ENCODE data around the gene PTPRF.

DNA sequence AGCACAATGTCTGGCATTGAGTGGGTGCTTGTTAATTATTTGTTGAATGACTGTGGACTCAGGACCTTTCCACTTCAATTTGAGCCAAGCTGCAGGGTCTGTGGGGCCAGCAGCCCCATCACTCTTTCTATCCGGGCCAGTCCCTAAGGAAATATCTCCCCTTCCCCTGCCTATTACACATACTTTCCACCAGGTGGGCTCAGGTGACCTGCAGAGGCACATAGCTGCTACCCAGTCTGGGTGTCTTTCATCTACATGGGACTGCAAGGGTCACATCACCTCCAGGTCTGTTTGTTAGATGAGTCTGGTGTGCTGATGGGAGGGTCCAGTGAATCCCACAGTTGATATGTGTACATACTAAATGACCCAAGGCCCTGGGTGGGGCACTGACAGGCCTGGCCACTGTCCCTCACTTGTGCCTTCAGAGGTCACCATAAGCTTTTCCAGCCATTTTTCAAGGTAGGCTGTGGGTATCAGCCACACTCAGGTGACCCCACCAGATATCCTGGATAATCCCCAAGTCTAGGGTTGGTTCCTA is 59.8 kb downstream of the PTPRF start:
- TF ChIP-seq, protein P1, sequence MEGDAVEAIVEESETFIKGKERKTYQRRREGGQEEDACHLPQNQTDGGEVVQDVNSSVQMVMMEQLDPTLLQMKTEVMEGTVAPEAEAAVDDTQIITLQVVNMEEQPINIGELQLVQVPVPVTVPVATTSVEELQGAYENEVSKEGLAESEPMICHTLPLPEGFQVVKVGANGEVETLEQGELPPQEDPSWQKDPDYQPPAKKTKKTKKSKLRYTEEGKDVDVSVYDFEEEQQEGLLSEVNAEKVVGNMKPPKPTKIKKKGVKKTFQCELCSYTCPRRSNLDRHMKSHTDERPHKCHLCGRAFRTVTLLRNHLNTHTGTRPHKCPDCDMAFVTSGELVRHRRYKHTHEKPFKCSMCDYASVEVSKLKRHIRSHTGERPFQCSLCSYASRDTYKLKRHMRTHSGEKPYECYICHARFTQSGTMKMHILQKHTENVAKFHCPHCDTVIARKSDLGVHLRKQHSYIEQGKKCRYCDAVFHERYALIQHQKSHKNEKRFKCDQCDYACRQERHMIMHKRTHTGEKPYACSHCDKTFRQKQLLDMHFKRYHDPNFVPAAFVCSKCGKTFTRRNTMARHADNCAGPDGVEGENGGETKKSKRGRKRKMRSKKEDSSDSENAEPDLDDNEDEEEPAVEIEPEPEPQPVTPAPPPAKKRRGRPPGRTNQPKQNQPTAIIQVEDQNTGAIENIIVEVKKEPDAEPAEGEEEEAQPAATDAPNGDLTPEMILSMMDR (IDR thresholded peaks at IDR 0.05; ENCODE audit: poor library complexity), result peak; percentile 19
- TF ChIP-seq EZH2 (IDR thresholded peaks at IDR 0.05; ENCODE audit: borderline replicate concordance) (no peak), EZH2phosphoT487 (IDR thresholded peaks at IDR 0.05; ENCODE audit: low read depth, severe bottlenecking, unreplicated experiment) (no peak)

All from hepatocyte (in vitro differentiated cells).